Stimulated activated naive CD8-positive, alpha-beta T cell treated with anti-CD3 and anti-CD28 coated beads, Interleukin-15, Interleukin-2, amounts not matched to agents 100 ng/mL and 50 ng/mL, for 24 hours (primary cell): ENCODE measurements around the gene TTC32.
"Not testable (repeated sequence)": the region's sequence is repeated elsewhere in the genome, so short reads cannot be mapped to it uniquely, and the experiment has no call there.

Experiments
- H3K27ac Mint-ChIP-seq: one replicate; pipeline ENCODE4 v1.8.0; 2021; ENCODE audit warnings: mild to moderate bottlenecking, mixed read lengths
- H3K27me3 Mint-ChIP-seq: one replicate; pipeline ENCODE4 v1.8.0; 2021; ENCODE audit warnings: mixed read lengths
- H3K36me3 Mint-ChIP-seq: one replicate; pipeline ENCODE4 v1.8.0; 2021; ENCODE audit warnings: low read depth, mixed read lengths
- H3K4me1 Mint-ChIP-seq: one replicate; pipeline ENCODE4 v1.8.0; 2021; ENCODE audit warnings: low read depth, mixed read lengths
- H3K4me3 Mint-ChIP-seq: one replicate; pipeline ENCODE4 v1.8.0; 2021; ENCODE audit warnings: mild to moderate bottlenecking, mixed read lengths
- H3K9me3 Mint-ChIP-seq: one replicate; pipeline ENCODE4 v1.8.0; 2021; ENCODE audit warnings: mixed read lengths

The TTC32 gene

DNA sequence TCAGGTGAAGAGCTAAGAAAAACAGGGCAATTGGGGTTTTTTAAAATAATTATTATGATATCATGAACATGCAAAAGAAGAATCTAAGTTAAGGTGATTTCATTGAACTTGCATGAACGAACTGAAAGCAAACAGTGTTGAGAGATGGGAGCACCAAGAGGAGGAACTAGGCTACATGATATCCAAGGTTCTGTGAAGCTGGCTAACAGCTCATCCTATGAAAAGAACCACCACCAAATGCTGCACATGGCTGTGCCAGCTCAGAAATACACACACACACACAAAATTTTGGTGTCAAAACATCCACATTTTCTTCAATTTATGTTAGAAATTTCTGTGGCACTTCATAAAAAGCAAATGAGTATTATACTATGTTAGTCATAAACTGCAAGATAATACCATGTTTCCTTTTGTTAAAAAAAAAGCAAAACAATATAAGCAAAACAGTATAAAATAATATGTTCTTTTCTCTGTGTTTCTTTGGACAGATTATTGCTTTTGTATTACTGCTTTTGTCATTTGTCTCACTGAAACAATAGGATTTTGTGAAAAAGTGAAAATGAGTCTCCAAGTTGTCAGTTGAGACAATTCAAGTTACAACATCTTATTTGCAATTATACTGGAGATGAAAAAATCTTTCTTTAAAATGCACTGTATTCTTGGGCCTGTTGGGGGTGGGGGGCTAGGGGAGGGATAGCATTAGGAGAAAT, 12.6 kb upstream of the TTC32 start:
- Mint-ChIP-seq H3K4me3 (no peak overlapping the region), H3K36me3 (peaks cover 56% of the 10 kb centered on the region)

DNA sequence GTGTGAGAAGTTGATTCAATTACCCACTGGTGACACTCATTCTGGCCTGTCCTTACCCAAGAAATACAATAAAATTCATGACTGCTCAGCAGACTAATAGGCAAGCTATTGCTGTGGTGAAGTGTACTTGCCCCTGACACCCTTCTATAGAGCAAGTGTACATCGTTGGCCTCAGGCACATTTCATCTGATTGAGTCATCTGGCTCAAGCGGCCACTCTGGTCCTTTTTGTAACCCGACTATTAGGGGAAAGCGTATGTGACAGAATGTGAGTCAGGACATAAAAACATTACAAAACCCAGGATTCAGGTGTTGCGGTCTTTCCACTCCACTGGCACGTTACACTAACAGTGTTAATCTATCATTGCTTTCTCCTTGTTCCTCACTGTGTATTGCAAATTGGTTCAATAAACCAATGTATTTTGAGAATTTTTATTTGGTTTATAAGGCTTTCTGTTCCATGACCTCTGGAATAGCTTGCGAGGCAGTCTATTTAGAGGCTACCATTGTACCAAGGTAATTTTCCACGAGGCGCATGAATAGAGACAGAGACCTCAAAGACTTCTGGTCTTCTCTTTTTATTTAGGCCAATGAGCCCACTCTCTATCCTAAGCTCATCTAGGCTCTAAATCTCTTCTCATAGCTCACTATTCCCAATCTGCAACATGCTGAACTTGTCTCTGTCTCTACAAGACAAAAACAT, 10.2 kb upstream of the TTC32 start:
- no peak overlapping the region for H3K27ac Mint-ChIP-seq
- H3K4me1 Mint-ChIP-seq = no peaks in the 10 kb centered on the region
- H3K36me3 Mint-ChIP-seq = peaks cover 36% of the 10 kb centered on the region

More for the DNA sequence above, 12.6 kb upstream of the TTC32 start:
- no peaks in the 10 kb centered on the region for H3K4me1 Mint-ChIP-seq
- no peaks in the 10 kb centered on the region for H3K27me3 Mint-ChIP-seq
- H3K27ac Mint-ChIP-seq = no peak overlapping the region
- H3K9me3 Mint-ChIP-seq = no peaks in the 10 kb centered on the region

DNA sequence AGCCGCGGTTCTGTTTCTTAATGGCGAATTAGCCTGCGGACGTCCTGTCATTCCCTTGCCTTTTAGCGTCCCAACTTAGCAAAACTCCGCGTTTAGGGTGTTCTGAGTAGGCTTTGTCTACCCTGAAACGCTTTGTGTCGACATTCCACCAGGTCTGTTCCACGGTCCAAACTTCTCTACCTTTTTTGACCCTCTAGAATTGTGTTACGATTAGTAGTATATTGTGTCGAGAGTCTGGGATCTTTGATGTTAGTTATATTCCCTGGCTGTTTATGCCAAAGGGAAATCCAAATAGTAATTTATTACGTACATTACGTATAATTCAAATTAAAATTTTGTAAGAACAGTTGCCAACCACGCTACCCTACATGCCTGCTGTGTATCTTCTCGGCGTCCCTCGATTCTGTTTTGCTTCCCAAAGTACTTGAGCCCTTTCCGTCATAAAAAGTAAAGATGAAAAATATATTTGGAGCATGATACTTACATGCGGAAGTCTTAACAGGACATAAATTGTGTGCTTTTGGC, 495 bp upstream of the TTC32 start:
- peak overlapping the region; percentile 85 for H3K4me3 Mint-ChIP-seq
- H3K27ac Mint-ChIP-seq = peak overlapping the region; percentile 99
- peaks cover 13% of the 10 kb centered on the region for H3K36me3 Mint-ChIP-seq
- peaks cover 3% of the 10 kb centered on the region for H3K9me3 Mint-ChIP-seq
- peaks cover 12% of the 10 kb centered on the region for H3K27me3 Mint-ChIP-seq
- H3K4me1 Mint-ChIP-seq = peaks cover 67% of the 10 kb centered on the region

More for the DNA sequence above, 10.2 kb upstream of the TTC32 start:
- H3K9me3 Mint-ChIP-seq = no peaks in the 10 kb centered on the region
- H3K27me3 Mint-ChIP-seq = no peaks in the 10 kb centered on the region
- H3K4me3 Mint-ChIP-seq = no peak overlapping the region

DNA sequence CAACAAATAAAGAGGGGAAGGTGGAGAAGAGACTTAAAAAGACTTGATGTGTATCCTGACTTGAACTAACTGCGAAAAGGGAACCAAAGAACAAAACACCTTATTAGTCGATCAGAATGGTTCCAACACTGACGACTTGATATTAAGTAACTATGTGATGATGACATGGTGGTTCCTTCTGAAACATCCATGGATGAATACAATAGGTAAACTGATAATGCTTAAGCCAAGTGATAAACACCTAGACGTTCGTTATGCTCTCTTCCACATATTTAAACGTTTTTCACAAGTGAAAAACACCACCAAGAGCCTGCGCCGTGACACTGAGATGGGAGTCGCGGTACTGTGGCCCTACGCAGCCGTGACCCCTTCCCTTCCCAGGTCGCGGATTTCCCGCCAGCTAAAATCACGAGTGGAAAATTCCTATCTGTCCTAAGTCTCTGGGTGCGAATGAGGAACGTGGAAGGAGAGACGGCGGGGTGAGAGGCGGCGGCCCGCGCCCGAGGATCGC, 797 bp downstream of the TTC32 start:
- Mint-ChIP-seq H3K9me3 (peaks cover 3% of the 10 kb centered on the region), H3K4me1 (peaks cover 64% of the 10 kb centered on the region)

DNA sequence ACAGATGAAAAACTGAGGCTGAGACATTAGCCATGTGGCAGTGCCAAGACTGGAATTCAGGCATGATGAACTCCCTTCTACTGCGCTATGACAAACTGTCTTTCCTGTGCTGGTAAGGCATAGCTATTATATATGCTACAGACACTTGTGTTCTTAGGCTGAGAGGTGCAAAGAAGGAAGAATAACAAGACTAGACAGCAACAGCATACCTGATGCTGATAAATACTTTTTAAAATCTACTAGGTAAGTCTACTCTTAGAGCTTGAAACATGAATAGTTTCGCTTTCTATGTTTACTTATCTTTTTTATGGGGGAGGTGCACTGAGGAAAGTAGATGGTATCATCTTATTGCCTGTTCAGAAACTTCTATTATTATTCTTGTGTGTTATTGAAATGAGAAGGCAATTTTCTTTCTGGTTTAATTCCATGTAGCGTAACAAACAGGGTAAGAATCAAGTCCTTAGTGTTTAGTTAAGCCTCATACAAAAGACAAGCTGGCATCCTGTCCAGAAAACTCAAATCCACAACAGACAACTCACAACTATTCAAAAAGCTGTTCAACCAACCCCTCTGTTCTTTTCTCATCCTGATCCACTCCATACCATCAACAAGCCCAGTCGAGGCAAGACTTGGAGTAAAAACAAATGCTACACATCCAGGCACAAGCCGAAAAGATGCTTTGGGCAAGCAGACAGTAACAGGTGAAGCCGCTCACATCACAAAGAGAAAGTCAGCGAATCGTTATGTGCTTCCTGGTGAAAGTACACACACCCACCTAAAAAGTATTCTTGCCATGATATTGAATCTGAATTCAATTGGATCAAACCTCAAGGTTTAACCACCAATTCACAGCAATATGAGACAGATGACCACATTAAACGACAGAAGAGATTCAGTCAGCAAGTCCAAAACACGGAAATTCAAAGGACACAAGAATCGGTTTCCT, 1.5 kb downstream of the TTC32 start:
- H3K27me3 Mint-ChIP-seq = peaks cover 8% of the 10 kb centered on the region
- peaks cover 3% of the 10 kb centered on the region for H3K9me3 Mint-ChIP-seq
- H3K4me1 Mint-ChIP-seq = peaks cover 67% of the 10 kb centered on the region
- H3K27ac Mint-ChIP-seq = peak overlapping the region; percentile 99
- peak overlapping the region; percentile 85 for H3K4me3 Mint-ChIP-seq
- peaks cover 13% of the 10 kb centered on the region for H3K36me3 Mint-ChIP-seq

More for the DNA sequence above, 797 bp downstream of the TTC32 start:
- Mint-ChIP-seq H3K27me3 (peaks cover 8% of the 10 kb centered on the region), H3K4me3 (peak overlapping the region; percentile 85), H3K27ac (peak overlapping the region; percentile 99), H3K36me3 (peaks cover 13% of the 10 kb centered on the region)

DNA sequence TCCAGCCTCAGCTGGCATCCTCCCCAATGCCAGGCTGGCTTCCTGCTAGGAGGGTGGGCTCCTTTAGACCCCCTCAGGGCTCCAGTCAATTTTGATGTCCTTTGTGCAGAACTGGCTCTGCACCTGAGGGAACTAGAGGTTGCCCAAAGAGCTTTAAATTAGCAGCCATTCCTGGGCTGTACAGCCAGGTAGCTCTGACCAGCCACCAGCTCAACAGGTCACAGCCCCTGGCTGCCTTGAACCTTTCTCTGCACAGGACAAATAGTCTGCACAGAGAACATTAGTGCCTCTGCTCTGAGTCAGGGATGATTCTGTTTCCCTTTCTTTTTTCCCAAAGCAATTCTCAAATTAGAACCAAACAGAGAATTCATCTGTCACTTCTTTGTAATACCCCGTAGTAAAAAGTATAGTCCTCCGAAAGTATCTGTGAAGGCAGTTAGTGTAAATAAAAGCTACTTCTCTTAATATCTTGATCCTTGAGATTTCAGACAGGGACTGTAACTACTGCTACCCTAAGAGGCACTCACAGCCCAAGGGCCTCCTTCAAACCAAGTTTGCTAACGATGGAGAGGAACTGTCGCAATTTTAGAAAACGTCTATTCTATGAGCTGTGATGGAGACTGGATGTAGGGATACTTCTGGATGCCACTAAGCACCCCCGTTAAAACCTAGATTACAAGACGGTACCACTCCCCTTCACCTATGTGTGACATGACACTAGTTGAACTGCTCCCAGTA, 3.0 kb downstream of the TTC32 start:
- Mint-ChIP-seq H3K36me3 (peaks cover 10% of the 10 kb centered on the region), H3K4me1 (peaks cover 72% of the 10 kb centered on the region), H3K4me3 (peak overlapping the region; percentile 57), H3K27me3 (no peaks in the 10 kb centered on the region), H3K27ac (peak overlapping the region; percentile 16), H3K9me3 (no peaks in the 10 kb centered on the region)

DNA sequence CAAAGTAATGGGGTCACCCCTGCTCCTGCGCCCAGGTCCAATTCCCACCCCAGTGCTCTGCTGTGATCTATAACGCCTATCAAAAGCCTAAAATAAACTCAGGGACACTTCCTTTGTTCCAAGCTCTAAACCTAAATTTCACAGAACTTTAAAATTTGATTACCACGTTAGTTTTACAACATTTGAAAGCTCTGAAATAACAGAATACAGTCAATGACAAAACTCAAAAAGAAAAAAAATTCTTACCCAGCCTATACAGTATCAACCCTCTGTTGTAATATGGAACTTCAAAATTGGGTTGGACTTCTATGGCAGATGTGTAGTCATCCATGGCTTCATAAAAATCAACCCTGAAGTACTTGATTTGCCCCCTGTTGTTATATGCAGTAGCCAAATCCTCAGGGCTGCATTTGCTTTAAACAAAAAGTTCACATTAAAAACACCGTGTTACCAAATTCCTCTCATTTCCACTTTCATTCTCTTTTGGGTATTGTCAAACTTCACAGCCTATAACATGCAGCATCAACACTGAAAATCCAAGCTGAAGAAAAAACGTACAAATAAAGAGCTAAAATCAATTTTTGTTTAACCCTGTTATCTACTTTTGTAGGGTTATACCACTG, 4.0 kb downstream of the TTC32 start:
- H3K4me3 Mint-ChIP-seq = peak overlapping the region; percentile 11
- H3K27me3 Mint-ChIP-seq = no peaks in the 10 kb centered on the region
- peaks cover 71% of the 10 kb centered on the region for H3K4me1 Mint-ChIP-seq
- H3K36me3 Mint-ChIP-seq = peaks cover 16% of the 10 kb centered on the region
- peak overlapping the region; percentile 8 for H3K27ac Mint-ChIP-seq
- H3K9me3 Mint-ChIP-seq = no peaks in the 10 kb centered on the region

DNA sequence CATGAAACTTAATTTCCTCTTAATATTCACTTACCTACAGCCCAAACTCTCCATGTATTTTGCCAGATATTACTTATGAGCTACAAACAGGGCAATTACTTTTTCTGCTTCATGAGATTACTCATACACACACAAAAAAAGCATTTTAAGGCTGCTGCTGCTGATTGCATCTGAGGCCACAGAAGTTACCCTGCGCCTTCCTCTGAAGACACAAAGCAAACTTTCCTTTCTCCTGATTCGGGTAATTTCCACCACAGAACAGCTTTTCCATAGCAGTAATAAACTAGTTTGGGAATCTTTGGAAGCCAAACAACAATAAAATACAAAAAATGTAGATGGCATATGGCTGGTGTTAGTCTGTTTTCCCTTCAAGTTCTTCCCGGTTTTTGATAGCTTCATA, 6.2 kb downstream of the TTC32 start:
- Mint-ChIP-seq H3K4me1 (peaks cover 76% of the 10 kb centered on the region), H3K27ac (peak overlapping the region; percentile 68), H3K27me3 (no peaks in the 10 kb centered on the region), H3K9me3 (no peaks in the 10 kb centered on the region), H3K4me3 (peak overlapping the region; percentile 28), H3K36me3 (peaks cover 16% of the 10 kb centered on the region)

DNA sequence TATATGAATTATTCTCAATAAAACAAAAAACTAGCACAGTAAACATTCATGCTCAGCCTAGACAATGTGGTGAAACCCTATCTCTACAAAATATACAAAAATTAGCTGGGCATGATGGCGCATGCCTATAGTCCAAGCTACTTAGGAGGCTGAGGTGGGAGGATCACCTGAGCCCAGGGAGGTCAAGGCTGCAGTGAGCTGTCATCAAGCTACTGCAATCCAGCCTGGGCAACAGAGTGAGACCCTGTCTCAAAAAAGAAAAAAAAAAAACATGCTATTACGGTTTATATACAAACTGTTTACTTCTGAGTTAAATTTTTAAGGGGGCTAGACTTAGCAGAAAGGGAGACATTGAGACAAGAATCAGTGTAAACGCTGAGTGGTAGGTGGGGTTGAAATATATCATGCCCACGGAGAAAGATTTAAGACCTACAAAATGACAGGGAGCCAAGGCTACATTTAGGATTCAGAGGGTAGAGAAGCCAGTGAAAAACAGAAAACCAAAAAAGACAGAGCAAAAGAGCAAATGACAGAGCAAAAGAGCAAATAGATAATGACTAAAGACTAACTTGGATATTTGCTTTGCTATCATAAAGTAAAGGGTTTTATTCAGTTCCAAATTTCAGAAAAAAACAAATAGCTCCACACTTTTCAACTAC, 7.5 kb downstream of the TTC32 start:
- peak overlapping the region; percentile 60 for H3K4me3 Mint-ChIP-seq
- peak overlapping the region; percentile 91 for H3K27ac Mint-ChIP-seq
- H3K27me3 Mint-ChIP-seq = no peaks in the 10 kb centered on the region
- no peaks in the 10 kb centered on the region for H3K9me3 Mint-ChIP-seq
- peaks cover 72% of the 10 kb centered on the region for H3K4me1 Mint-ChIP-seq
- peaks cover 16% of the 10 kb centered on the region for H3K36me3 Mint-ChIP-seq

DNA sequence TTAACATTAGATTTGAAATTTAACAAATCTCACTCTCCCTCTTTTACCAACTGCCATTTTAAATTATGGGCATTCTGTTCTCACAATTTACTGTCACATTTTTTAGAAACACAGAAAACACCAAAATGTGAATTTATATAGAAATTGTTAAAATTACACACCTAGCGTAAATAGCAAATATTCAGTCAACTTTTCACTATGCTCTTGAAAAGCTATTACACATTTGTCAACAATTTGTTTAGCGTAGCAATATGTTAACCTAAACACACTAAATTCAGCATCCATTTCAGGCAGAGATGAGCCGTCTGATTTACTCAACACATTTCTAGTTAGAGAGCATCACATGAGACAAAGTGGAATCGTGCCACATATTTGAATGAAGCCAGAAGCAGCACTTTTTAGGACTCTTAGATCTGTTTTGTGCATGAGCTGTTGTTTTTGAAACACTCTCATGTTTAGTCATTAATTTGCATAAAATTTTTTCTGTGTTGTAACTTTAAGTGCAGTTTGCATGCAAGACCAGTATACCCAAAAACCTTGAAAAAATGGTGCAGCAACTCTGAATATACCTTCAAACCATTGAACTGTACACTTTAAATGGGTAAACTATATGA, 8.2 kb downstream of the TTC32 start:
- peaks cover 16% of the 10 kb centered on the region for H3K36me3 Mint-ChIP-seq
- peaks cover 70% of the 10 kb centered on the region for H3K4me1 Mint-ChIP-seq
- H3K27ac Mint-ChIP-seq = no peak overlapping the region
- H3K27me3 Mint-ChIP-seq = no peaks in the 10 kb centered on the region
- peak overlapping the region; percentile 26 for H3K4me3 Mint-ChIP-seq
- no peaks in the 10 kb centered on the region for H3K9me3 Mint-ChIP-seq

DNA sequence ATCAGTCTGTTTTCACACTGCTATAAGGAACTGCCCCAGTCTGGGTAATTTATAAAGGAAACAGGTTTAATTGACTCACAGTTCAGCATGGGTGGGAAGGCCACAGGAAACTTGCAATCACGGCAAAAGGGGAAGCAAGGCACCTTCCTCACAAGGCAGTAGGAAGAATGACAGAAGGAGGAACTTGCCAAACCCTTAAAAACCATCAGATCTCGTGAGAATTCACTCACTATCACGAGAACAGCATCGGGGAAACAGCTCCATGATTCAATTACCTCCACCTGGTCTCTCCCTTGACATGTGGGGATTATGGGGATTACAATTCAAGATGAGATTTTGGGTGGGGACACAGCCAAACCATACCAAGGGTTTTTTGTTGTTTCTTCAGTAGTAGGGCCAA, 9.8 kb downstream of the TTC32 start:
- Mint-ChIP-seq H3K27ac (peak overlapping the region; percentile 18), H3K4me1 (peaks cover 58% of the 10 kb centered on the region)
- H3K4me3 Mint-ChIP-seq, H3K36me3 Mint-ChIP-seq, H3K9me3 Mint-ChIP-seq, H3K27me3 Mint-ChIP-seq: not testable (repeated sequence)

DNA sequence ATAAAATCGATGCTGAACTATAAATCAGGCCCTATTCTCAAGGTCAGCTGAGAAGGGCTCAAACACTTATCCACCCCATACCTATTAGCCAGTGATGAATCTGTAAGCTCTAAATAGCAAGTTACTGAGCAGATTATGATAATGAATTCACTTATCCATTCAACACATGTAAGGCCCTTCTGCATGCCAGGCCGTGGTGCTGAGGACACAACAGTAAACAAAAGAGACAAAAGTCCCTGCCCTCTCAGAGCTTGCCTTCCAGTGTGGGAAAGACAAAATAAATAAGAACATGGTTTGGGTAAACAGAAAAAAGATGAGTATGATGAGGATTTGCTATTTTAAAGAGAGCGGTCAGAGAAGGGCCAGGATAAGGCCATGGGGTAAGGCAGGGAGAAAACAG, 11.7 kb downstream of the TTC32 start:
- H3K27me3 Mint-ChIP-seq = no peaks in the 10 kb centered on the region
- peaks cover 46% of the 10 kb centered on the region for H3K4me1 Mint-ChIP-seq
- no peak overlapping the region for H3K4me3 Mint-ChIP-seq
- H3K36me3 Mint-ChIP-seq = peaks cover 8% of the 10 kb centered on the region
- no peaks in the 10 kb centered on the region for H3K9me3 Mint-ChIP-seq
- no peak overlapping the region for H3K27ac Mint-ChIP-seq

DNA sequence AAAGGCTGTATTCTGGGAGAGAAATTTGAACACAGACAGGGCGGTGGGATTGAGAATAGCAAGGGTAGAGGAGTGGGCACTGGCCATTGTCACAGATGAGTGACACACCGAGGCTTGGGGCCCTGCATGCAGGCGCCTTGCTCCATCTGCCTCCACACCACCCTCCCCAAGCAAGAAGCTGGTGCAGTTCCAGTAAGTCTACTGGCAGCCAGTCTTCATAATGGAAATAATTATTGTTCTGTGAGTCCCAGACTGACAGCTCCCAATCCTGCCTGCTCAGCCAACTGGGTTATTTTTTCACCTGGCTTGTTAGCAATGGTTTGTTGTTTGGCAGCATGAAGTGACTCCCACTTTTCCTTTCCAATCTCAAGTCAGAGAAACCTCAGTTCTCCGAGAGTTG, 13.0 kb downstream of the TTC32 start:
- peaks cover 7% of the 10 kb centered on the region for H3K36me3 Mint-ChIP-seq
- no peak overlapping the region for H3K27ac Mint-ChIP-seq
- no peaks in the 10 kb centered on the region for H3K27me3 Mint-ChIP-seq
- no peaks in the 10 kb centered on the region for H3K9me3 Mint-ChIP-seq
- no peak overlapping the region for H3K4me3 Mint-ChIP-seq
- H3K4me1 Mint-ChIP-seq = peaks cover 33% of the 10 kb centered on the region
